Stimulated activated CD4-positive, alpha-beta T cell treated with anti-CD3 and anti-CD28 coated beads, TNF-alpha, amount 100 ng/mL, for 48 hours (primary cell): Measurements from ENCODE around the gene KRT1.

ENCODE experiments used
- DNase-seq, 3 donors: peaks; one replicate each; pipeline ENCODE4 v3.0.0-alpha.2; 2020; ENCODE audit warnings: low read depth in 3 of 3

KRT1 gene

DNA sequence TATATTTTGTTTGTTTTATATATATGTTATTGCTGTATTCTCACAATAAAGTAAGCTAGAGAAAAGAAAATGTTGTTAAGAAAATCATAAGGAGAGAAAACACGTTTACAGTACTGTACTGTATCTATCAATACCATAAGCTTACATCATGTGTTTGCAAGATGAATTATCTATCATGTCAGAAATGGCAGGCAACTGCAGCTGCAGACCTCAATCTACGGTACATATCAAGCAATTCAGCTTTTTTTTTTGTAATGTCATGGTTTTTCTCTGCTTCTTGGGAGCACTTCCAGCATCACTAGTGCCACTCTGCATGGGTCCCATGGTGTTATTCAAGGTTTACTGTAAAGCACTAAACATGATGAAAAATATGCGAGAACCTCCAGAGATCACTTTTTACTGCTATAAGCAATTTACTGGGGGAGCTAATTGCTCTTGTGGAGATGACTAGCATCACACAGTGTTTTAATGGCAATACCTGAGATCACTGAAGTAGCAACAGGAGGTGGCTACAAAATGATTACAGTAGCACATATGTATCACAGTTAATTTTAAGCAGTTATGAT is 19.2 kb downstream of the KRT1 start:
- no peak for DNase-seq

DNA sequence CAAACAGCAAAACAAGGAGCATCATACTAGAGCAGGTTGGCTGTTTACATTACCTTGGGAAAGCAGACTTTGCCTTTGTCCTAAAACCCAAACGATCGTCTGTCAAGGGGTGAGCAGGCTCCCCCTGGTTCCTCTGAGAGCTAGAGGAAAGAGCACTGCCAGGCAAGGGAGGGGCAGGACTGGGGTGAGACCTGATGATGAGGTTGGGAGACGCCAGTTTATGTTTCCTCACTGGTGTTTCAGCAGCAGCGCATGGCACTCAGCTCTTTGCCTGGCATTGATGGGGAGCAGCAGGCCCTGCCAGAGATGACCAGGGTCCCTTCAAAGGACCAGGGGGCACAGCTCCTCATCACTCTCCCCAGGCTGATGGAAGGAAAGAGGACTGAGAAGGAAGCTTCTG is 20.3 kb downstream of the KRT1 start:
- DNase-seq: no peak

DNA sequence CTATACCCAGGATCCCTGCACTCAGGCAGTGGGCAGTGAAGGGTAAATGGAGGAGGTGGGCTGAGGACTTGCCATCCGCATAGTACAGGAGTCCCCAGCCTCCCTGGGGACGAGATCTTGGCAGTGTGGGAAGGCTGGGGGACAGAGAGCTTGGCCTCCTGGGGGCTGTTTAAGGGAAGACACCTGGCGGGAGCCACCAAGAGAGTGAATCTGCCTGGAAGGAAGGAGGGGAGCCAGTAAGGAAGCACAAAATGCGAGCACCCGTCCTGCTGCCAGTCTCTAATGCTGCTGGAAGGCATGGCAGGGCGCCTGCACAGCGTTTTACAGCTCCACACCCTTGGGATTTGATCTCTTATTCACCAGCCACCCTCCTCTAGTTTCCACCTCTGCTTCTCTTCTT is 20.8 kb downstream of the KRT1 start:
- DNase-seq: no peak

DNA sequence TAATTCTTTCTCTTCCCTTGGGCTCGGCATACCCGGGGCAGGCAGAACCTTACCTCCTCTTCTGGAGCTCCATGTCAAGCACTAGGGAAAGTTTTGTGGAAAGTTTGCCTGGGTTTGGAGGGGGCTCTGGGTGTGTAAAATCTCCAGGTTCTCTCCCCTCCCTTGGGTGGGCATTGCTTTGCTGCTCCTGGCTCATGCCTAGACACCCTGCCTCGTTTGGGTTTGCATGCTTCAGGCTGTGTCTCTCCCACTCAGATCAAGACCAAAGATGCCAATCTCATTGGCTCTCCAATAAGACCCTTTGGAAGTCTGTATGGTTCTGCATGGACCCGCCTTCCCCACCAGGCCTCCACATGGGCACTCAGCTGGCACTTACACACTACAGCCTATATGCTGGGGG is 22.0 kb downstream of the KRT1 start:
- no peak for DNase-seq

DNA sequence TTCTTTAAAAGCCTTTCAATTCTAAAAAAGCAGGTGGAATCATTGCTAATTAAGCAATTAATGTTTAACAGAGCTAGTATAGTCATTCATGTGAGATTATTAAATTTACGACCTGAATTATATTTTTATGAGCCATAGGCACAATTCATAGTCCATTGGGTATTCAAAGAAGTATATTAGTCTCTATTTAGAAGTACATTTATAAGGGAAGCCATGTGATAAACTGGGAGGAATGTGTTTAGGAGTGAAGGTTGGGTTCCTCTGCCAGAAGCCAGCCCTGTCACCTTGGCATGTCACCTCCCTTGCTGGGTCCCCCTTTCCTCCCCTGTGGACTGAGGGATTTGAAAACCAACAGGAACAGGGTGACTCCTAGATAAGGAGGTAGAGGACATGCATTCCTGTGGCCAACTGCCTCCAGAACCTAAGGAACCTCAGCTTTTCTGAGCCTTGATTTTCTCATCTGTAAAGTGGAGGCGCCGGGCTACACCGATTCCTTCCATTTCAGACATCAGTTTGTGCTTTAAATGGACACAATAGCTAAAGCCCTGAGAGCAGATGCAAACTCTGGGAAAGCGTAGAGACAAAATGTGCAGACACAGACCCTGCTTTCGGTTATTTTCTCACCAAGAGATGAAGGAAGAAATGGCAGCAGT is 22.8 kb downstream of the KRT1 start:
- DNase-seq: no peak

DNA sequence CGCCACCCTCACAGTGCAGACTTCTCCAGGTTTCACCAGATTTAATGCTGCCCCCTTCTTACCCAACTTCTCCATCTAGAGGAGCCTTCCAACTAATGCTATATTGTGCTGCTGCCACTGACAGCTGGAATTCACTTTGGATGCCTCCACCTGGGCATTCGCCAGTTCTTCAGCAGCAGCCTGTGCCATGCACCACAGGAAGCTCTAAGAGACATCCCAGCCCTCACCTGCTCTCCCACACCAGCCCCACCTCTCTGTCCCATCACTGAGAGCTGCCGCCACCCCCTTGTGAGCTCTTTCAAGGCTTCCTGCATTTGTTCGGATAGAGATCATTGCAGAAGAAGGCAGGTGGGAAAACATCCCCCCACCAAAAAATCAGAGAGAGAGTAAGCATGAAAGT is 23.6 kb downstream of the KRT1 start:
- no peak for DNase-seq

DNA sequence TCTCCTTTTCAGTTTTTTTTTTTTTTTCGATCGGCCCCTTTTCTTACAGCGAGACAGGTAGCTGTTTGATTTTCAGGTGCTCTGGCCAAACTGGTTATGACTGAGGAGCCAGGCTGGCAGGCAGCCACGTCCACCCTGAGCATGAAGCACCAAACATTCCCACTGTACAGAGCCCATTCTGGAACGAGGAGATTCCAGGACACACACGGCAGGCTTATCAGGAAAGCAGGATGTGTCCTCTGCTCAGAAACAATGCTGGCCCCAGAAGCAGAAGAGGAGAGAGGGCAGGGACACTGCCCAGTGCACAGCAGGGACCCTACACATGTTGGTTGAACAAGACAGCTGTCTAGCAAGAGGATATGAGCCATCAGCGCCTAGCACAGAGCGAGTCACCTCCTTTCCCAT is 24.5 kb downstream of the KRT1 start:
- no peak for DNase-seq

DNA sequence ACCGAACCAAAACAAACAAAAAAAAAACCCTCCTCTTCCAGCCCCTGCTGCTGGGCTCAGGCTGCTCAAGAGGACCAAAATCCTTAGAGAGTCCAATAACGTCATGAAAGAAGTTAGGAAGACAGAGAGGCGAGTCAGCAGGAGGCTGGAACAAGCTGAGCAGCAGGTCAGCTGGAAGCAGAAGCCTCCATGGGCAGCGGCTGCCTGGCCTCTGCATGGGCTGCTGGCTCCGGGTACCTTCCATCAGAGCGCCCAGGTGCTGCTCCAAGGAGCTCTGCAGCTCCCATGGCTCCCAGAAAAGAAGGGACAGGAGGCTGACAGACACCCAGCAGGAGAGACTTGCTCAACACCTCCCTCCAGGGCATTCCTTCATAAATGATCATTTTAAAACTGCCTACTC is 25.0 kb downstream of the KRT1 start:
- DNase-seq: no peak

DNA sequence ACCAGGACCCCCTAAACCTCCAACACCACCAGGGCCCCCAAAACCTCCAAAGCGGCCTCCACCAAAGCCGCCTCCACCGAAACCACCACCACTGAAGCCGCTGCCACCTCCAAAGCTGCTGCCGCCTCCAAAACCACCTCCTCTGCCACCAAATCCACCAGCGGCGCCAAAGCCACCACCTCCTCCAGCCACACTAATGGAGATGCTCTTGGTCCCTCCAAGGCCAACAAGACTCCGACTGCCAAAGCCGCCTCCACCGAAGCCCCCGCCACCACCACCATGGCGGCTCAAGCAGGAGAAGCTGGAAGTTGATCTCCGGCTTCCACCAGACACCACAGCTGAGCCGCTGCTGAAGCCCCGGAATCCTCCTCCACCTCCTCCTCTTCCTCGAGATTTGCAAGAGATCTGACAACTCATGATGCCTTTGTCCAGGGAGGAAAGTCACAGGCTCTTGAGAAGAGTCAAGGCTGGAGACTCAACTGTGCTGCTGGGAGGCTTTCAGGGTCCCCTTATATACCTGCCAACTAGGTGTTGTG is 28.4 kb downstream of the KRT1 start, which contains the start of gene KRT2:
Gene KRT2 (minus strand): TSS at position 486 of the 536 bp plus-strand sequence. CDS start 69 bp downstream, at position 417.
- DNase-seq: no peak

DNA sequence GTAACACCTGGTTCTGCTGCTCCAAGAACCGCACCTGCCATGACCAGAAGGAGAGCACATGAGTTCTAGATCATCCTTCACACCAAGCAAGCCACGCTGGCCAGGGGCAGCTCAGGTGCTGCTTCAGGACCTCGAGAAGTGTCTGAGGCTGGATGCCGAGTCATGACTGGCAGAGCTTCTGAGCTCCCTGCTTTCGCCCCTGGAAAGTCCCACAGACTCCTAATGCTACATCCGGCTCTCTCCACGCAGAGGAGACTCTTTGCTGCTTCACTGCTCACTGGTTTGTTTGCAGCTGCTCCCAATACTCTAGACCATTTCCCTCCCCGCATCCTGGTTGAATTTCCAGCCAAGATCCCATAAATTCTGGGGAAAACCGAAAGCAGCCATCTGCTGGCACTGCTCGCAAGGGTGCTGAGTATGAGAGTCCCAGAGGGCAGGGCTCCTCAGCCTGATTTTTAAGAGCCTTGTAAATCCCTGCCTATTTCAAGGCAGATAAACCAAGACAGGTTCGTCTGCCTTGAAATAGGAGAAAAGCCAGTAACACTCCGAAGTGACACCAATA is 29.6 kb downstream of the KRT1 start:
- DNase-seq: no peak

DNA sequence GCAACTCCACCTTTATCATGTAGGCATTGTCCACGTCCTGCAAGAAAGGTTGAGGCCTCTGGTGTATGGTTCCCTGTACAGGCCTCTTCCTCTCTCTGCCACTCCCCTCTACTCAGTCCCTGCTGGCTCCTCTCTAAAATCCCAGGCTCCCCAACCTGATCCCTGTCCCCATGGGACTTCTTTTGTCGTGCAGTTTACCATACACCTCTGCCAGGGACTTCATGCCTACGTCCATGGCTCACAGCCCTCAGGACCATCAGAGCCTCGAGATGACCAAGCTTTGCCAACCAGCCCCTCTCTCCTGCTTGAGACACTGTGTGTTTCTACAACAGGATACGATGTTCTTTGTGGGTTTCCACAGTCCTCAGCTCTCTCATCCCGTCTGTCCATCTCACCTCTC is 31.1 kb downstream of the KRT1 start:
- no peak for DNase-seq

DNA sequence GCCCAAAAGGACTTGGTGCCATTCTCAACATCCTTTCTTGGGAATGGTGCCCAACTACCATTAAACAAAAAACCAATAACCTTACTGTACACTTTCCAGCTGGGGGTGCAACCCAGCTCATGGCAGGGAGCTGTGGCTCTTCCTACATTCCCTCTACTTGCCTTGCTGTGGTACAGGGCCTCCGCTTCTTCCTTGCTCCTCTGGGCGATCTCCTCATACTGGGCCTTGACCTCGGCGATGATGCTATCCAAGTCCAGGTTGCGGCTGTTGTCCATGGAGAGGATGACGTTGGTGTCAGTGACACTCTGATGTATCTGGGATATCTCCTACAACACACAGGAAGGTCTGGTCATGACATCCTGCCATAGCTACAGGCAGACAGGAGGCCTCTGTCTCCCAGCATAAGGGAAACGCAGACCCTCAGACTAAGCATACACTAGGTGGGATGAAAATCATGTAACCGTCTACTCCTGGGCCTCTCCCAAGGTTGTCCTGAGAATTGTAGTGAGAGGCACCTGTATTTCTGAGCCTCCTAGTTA is 32.1 kb downstream of the KRT1 start:
- DNase-seq: no peak

DNA sequence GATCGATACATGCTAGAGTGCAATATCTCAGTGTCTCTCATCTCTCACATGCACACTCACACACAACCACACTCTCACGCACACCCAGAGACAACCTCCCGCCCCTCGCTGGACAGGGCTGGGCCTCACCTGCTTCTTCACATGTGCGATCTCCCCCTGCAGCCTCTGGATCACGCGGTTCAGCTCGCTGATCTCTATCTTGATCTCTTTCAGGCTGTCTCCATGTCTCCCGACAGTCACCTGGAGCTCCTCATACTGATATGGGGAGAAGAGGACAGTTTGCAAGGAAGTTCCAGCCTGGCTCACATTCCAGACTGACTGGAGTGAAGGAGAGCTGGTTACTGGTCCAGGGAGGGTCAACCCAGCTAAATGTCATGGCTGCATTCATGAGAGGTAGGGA is 32.6 kb downstream of the KRT1 start:
- DNase-seq: no peak

DNA sequence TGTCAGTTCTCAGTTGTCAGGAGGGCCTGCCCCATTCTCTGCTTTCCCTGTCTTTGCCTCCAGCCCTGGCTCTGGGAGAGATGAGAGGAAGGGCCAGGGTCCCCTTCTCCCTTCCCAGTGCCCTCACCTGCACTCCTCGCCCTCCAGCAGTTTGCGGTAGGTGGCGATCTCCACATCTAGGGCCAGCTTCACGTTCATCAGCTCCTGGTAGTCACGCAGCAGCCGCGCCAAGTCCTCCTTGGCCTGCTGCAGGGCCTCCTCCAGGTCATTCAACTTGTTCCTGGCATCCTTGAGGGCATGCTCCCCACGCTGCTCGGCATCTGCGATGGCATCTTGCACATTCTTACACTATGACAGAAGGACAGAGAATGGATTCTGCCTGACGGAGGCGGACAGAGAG is 33.6 kb downstream of the KRT1 start:
- DNase-seq: no peak

DNA sequence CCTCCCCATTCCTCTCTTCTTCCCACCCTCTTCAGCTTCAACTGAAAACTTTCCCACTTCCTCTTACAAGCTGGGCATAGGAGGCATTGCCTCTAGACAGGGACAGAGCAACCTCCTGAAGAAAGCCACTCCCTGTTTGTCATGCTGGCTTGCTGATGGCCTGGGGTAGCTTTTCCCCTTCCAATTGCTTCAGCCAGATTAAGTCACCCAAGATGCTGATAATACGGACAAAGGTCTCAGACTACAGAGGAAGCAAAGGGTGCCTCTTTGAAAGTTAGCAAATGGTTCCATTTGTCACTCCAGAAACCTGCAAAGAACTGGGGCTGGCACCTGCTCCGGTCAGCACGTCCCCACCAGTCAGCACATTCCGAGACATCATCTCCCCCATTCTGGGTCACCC is 34.2 kb downstream of the KRT1 start:
- DNase-seq: no peak

DNA sequence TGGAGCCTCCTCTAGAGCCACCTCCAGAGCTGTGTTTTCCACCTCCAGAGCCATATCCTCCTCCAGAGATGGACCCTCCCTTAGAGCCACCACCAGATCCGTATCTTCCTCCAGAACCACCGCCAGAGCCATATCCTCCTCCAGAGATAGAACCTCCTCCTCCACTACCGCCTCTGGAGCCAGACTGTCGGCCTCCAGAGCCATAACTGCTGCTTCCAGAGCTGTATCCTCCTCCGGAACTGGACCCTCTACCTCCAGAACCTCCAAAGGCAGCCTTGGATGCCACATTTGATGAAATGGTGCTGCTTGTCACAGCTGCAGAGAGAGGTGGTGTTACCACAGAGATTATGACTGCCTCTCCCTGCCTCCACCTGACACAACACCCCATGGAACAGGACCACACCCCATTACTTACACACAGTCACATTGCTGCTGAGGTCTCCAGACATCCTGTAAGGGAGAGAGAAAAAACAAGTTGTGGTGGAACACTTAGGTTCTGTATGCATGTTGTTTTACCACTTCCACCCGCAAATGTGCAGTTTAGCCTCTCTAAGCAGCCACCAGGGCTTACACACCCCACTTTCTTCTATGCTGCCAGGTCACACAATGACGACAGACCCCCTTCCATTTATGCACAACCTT is 35.0 kb downstream of the KRT1 start:
- DNase-seq: no peak

DNA sequence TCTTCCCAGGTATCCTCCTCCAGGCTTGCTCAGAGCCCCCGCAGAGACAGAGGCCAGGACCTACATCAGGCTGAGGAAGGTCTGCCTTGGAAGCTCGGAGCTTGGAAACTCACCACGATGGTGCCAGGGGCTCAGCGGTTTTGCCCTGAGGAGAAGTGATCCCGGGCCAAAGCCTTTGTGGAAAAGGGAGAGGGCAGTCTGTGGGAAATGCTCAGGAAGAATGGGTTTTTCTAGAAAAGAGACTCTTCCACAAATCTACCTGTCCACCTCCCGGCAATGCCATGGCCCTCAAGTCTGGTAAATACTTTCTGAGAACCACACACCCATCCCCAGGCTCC is 36.2 kb downstream of the KRT1 start:
- DNase-seq: no peak

DNA sequence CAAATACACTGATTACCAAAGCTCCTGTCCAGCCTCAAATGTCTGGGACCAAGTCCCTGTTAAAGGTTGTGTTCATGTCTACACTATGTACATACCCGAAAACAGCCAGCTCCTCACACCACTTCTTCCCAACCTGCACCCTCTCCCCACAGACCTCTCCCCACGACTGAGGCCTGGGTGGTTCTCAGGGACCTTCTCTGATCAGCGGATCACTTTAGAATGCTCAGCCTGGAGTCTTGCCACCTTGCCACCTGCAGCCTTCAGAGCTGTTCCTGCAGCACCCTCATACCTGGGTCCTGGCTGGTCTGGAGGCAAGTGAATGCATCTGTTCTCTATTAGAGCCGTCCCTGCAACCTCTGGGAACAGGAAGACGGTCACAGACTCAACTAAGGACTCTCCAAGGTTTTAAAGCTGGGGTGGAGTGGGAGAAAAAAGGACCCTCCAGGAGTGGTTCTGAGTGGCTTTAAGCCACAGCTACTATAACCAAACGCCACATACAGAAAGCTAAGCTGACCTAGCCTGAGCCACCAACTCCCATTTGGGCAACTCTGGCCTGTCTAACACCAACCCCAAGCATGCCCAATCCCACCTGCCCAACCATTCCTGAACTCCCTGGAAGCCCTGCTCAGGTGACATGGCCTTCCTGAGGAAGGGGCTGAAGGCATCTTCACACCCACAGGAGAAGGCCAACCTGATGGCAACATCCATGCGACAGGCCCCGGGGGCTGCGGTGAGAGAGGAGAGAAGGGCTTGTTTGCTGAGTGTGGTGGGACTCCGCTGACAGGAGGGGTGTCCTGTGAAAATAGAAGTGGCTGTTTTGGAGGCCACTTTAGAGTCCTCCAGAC is 36.8 kb downstream of the KRT1 start:
- no peak for DNase-seq

DNA sequence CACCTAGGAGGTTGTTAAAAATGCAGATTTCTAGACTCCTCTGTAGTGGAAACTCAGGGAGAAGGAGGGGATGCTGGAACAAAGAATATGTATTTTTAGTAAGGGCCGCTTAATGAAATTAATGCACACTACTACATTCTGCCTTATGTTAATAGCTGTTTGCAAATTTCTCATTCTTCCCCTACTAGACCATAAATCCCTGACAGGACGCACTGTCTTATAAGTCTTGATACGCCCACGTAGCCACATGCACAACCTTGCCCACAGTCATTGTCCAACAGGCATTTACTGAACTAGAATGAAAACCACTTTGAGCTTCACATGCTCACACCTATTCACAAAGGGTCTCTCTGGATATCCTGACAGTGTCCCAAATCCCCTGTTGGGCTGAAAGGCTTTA is 38.7 kb downstream of the KRT1 start:
- no peak for DNase-seq

DNA sequence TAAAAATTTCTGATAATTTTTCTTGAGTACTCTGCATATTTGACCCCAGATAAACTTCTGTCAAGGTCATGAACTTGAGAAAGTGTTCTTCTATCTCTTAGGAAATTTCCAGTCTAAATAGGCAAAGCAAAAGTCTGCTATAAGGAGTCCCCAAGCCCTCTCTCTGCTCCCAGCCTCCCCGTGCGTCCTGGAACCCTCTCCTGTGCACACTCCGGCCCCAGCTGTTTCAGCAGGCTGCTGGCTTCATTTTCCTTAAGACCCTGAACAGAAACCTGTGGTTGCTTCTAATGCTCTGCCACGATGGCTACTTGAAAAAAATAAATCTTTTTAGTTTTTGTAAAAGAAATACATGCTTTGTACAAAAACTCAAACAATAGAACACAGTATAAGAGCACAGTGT is 42.9 kb downstream of the KRT1 start:
- no peak for DNase-seq

DNA sequence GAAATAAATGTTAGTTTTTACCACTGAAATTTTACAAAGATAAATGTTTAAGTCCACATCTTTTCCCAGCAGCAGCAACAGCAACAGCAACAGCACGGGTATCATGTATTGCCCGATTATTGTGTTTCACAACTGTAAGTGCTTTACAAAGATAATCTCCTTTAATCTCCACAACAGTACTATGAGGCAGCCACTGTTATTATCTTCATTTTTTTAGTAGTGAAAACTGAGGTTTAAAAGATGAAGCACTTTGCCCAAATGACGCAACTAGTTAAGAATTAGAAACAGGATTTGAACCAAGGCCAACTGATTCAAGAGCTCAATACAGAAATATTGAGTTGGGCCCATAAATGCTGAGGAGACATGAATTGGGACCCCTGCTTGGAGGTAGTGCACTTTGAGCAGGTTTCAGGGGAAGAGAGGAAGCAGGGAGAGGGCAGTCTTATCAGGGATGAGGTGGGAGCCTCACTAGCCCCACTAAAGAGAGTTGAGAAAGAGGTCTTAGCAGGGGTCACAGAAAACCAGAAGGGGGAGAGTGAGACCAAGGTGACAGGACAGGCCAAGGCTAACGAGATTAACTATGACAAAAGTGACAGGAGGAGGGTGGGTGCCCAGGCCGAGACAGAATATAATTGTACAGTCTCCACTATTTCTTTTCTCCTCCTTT is 43.5 kb downstream of the KRT1 start:
- DNase-seq: no peak
